Gastrocnemius medialis (tissue), 4 donors: ENCODE data around the gene BRIP1.

Experiments
- POLR2A ChIP-seq, 2 donors: fragments of 450-650 bp; IDR thresholded peaks; one replicate each; pipeline ENCODE4 v1.6.1; 2017; ENCODE audit warnings: antibody characterized with exemption in 2 of 2, mild to moderate bottlenecking in 2 of 2, moderate library complexity in 2 of 2
- TF ChIP-seq, protein P1 (sequence below), 5 experiments: fragments of 450-650 bp in 3 of 5; fragments of 200-600 bp in 2 of 5; sonication (generic) in 2 of 5; IDR thresholded peaks in 4 of 5; conservative IDR thresholded peaks in 1 of 5; 1 replicate in 4 of 5; 2 replicates in 1 of 5; pipeline ENCODE4 v1.5.1; 2016 to 2019; ENCODE audit warnings: antibody characterized with exemption in 5 of 5, mild to moderate bottlenecking in 3 of 5, moderate library complexity in 3 of 5

DNA sequence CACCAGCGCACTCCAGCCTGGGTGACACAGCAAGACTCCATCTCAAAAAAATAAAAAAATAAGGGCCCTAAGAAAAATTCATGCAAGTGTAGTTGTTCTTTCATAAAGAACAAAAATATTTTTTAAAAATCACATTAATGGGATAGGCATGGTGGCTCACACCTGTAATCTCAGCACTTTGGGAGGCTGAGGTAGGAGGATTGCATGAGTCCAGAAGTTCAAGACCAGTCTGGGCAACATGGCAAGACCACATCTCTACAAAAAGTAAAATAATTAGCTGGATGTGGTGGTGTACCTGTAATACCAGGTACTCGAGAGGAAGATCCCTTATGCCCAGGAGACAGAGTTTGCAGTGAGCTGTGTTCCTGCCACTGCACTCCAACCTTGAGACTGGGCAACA, 15.2 kb upstream of the BRIP1 start:
- TF ChIP-seq, protein P1, sequence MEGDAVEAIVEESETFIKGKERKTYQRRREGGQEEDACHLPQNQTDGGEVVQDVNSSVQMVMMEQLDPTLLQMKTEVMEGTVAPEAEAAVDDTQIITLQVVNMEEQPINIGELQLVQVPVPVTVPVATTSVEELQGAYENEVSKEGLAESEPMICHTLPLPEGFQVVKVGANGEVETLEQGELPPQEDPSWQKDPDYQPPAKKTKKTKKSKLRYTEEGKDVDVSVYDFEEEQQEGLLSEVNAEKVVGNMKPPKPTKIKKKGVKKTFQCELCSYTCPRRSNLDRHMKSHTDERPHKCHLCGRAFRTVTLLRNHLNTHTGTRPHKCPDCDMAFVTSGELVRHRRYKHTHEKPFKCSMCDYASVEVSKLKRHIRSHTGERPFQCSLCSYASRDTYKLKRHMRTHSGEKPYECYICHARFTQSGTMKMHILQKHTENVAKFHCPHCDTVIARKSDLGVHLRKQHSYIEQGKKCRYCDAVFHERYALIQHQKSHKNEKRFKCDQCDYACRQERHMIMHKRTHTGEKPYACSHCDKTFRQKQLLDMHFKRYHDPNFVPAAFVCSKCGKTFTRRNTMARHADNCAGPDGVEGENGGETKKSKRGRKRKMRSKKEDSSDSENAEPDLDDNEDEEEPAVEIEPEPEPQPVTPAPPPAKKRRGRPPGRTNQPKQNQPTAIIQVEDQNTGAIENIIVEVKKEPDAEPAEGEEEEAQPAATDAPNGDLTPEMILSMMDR (IDR thresholded peaks at IDR 0.05 in 4 of 5, conservative IDR thresholded peaks at IDR 0.05 in 1 of 5): no peak
- TF ChIP-seq POLR2A (IDR thresholded peaks at IDR 0.05): no peak
